HG02588 (cell line): Measurements from ENCODE around the gene TMEM266.

ENCODE experiments used
- ATAC-seq: cut with Tn5 transposase; IDR thresholded peaks from one replicate; pipeline ENCODE4 v1.9.1; 2021; ENCODE audit warnings: mild to moderate bottlenecking, moderate library complexity; ENCODE audit not compliant: unreplicated experiment

TMEM266 gene

DNA sequence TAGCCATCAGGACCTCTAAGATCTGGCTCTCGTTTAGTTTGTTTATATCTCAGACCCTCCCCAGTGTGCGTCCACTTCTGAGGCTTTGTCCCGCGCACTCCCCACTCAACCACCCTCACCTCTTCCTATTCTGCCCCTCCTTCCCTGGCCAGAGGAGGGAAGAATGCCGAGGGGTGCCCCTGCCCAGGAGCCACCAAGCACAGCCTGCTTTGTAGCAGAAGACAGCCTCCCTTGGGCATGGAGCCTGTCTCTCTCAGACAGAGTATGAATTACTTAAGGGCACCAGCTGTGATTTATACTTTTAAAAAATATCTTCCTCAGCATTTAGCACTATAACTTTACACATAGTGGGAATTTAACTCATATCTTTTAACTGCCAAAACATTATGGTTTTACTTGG lies 6.0 kb downstream of the TMEM266 start:
- ATAC-seq: no peak

DNA sequence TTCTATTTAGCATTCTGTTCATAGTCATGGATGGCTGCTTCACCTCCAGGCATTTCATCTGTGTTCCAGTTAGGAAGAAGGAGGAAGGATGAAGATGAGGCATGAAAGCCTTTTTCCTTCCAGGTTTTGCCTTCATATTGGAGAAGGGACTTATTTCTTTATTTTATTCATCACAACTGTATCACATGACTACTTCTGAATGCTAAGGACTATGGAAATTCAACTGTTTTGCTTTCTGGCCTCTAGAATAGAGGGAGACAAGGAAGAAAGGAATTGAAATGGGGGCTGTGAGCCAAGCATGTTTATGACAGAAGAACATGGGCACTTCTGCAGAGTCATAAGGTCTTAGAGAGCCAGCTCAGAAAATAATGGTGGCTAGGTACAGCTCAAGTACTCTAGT lies 10.4 kb downstream of the TMEM266 start:
- no peak for ATAC-seq

DNA sequence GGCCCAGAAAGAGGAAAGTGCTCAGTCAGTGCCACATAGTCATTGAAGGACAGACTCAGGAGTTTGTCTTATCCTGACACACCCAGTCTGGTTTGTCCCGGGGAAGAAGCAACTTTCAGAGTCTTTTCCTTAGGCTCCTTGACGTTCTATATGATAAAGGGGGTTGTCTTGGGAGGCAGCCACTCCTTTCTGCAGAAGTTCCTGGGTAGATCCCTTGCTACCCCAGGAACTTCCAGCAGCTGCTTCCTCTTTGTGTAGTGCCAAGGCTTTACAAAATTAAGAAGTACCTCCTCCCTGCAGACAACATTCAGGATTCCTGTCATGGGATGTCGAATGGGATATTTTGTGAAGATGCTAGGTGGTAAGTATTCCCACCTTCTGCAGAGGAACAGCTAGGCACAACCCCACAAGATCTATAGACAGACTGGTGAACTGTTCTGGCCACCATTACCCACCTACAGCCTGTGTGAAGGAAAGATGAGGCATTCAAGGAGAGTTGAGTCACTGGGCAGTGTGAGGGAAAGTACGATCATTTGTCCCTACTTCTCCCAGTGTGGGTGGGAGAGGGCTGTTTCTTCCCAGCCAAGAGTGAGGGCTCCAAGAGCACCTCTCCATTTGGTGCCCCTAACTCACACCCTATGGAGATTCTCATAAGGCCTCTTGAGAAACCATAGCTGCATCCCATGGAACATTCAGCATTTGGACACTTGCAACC lies 11.3 kb downstream of the TMEM266 start:
- no peak for ATAC-seq

DNA sequence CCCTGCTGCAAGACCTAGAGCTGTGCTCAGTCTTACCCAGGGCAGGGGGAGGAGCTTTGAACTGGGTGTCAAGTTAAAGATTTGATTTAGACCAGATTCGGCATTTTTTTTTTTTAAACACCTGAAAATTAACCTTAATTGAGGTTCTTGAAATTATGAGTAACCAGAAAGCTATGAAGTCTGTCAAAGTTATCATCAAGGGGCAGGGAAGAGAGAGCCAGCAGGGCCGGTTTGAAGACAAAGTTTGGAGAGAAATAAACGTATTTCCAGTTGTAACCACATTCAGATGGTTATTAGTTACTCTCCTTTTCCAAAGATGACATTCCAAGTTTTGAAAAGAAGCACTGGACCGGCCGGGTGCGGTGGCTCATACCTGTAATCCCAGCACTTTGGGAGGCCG lies 12.0 kb downstream of the TMEM266 start:
- ATAC-seq: no peak

DNA sequence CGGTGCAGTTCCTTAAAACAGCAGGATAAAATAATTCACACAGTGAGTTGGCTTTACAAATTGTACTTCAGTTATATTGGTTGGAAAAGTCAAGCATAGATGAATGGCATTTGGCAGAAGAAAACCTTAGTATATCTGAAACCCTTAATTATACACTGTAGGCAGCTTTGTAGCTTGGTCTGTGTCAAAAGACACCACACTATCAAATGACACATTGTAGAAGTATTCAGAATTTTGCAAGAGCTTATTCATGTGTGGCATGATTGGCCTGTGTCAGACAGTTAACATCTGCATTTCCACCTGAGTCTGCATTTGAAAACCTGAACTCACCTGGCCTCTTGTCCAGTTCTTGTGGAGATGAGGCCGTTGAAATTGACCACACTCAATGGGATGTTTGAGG lies 13.8 kb downstream of the TMEM266 start:
- no peak for ATAC-seq

DNA sequence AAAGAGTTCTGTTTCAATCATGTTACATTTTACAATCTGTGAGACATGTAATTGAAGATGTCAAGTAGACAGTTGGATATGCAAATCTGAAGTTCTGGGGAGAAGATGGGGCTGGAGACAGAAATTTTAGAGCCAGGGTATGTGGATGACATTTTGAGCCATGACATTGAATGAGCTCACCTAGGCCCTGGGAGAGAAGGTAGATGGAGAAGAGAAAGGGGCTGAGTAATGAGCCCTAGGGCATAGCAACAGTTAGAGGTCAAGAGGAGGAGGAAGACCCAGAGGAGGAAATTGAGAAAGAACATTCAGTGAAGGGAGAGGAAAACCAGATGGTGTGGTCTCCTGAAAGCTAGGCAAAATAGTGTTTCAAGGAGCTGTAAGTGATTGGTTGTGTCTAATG lies 15.3 kb downstream of the TMEM266 start:
- ATAC-seq: no peak

DNA sequence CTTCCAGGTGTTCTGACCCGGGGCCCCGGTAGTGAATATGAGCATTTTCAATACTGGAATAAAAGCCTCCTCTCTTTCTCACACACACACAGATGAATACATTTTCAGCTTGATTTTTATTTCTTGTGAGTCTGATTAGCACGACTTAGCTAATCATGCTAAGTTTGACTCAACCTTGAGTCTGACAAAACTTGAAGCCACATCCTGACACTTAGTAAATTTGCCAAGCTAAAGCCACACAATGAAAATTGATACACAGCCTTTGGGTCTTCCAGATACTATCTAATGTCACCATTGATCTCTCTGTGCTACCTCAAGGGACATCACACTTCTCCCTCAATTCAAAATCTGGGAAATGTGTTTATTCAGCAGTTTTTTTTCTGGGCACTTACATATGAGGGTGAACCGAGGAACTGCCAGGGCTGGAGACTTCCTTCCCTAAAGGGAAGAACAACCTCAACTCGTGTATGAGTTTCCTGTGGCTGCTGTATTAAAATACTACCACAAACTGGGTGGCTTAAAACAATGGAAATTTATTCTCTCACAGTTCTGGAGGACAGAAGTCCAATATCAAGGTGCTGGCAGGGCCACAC lies 18.6 kb downstream of the TMEM266 start:
- ATAC-seq: no peak

DNA sequence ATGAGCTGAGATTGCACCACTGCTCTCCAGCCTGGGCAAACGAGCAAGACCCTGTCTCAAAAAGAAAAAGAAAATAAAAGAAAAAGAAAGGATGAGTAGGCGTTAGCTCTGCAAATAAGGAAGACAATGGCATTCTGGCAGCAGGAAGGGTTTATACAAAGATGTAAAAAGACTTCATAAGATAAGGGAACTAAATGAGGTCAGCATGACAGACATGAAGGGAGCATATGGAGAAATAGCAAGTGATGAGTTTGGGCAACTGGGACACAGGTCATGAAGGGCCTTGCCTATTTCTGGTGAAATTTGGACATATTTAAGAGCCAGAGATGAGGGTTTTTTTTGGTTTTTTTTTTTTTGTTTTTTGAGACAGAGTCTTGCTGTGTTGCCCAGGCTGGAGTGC lies 24.5 kb downstream of the TMEM266 start:
- ATAC-seq: no peak

DNA sequence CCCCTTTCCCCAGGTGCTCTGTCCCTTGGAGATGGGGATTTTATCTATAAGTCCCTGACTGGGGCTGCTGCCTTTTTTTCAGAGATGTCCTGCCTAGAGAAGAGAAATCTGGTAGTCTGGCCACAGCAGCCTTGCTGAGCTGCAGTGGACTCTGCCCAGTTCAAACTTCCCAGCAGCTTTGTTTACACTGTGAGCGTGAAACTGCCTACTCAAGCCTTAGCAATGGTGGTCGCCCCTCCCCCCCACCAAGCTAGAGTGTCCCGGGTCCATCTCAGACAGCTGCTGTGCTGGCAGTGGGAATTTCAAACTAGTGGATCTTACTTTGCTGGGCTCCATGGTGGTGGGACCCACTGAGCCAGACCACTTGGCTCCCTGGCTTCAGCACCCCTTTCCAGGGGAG lies 38.9 kb downstream of the TMEM266 start:
- no peak for ATAC-seq

DNA sequence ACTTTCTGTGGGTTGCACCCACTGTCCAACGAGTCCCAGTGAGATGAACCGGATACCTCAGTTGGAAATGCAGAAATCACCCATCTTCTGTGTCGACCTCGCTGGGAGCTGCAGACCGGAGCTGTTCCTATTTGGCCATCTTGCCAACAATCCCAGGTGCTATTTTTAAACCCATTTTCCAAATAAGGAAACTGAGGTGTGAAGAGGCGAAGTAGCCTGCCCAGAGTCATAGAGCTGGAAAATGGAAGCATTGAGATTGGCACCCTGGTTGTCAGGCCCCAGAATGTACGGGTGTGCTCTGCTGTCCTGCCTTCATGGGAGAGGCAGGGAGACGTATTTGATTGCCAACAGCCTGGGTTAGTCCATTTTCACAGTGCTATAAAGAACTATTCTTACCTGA lies 39.6 kb downstream of the TMEM266 start:
- ATAC-seq: no peak

DNA sequence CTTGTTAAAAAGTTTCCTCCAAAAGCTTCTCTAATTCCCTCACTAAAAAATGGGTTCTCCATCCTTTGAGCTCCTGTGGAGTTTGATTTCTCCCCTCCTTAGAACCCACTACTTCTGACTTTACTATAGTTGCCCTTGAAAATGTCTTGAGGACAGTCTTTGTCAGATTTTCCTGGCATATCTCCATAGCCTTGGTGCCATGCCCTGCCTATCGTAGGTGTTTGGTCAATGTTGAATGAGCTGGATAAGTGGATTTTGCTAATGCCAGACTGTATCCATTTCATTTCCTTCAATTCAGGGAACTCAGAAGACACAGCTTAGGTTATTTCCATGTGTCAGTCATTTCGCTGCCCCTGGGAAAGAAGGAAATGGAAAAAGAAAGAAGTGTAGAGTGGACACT lies 40.6 kb downstream of the TMEM266 start:
- no peak for ATAC-seq

DNA sequence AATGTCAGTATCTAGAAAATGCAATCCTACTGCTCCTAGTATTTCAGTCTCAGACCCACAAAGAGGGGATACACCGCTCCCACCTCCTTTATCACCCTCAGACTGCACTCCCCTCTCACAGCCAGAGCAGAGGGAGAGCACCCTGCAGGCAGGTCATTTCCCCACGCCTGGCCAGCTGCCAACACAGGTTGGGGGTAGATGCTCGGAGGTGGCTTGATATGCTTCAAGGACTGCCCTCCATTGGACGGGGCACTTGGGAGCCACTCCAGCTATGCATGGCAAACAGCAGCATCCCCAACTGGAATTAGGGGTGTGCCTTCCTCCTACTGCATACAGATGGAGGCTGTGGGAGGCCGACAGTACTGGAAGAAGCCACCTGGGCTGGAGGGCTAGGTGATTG lies 41.9 kb downstream of the TMEM266 start:
- no peak for ATAC-seq

DNA sequence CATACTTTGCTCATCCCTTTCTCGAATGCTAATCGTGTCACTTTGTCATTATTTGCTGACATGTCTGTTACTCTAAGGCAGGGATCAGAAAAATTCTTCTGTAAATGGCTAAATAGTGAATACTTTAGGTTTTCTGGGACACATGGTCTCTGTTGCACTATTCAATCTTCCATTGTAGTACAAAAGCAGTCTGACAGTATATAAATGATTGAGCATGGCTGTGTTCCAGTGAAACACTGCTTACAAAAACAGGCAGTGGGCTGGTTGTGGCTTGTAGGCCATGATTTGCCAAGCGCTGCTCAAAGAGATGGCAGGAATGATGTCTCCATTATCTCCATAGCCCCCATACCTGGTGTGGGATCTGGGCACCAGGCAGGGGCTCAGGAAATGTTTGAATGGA lies 45.6 kb downstream of the TMEM266 start:
- no peak for ATAC-seq

DNA sequence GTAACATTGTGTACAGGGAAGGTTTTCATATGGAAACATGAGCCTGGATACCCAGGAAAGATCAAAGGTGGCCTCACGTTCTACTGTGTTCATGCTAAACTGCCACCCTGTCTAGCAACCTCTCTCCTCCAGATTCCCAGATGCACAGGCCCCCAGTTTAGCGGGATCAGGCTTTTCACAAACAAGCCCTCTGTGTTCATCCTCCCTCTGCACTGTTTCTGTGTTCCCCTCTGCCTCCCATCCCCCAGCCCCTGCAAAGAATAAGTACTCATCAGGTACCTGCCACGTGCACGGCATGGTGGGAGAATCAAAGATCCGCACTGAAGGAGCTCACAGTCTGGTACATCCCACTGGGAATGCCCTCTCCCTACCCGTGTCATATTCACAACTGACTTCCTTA lies 46.1 kb downstream of the TMEM266 start:
- no peak for ATAC-seq

DNA sequence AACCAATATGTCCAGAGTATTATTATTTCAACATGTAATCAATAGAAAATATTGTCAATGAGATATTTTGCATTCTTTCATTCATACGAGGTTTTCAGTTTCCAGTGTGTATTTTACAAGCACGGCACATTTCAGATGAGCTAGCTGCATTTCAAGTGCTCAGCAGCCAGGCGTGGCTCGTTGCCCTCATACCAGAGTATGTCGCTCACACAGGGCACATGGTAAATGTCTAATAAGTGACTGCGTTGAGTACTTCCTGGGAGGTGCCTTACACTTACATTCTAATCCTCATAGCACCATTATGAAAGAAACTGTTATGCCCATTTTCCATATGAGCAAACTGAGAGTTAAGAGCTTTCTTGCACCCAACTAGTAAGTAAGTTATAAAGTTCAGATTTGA lies 47.4 kb downstream of the TMEM266 start:
- ATAC-seq: no peak

DNA sequence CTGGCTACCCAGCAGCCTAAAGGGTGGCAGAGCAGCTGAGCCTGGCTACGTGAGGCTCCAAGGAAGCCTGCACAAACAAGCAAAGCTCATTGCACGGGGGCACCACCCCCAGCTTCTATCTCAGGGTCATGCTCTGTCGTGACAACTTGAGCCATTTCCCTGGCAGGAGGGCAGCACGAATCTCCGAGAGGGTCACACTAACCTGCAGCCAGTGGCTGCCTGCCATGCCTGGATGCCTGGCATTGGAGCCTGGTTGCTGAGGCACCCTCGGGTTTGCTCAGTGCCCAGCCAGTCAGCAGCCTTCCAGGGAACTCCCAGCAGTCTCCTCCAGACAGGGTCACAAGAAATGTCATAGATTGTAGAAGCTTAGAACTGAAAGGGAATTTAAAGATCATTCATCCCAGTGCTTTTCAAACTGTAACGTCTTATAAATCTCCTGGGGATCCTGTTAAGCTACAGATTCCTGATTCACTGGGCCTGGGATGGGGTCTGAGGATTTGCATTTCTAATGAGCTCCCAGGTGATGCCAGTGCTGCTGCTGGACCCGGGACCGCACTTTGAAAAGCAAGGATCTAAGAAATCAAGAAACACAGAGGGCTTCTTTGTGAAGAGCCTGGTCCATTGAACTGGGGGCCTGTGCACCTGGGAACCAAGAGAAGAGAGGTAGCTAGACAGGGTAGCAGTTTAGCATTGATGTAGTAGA lies 48.4 kb downstream of the TMEM266 start:
- no peak for ATAC-seq

DNA sequence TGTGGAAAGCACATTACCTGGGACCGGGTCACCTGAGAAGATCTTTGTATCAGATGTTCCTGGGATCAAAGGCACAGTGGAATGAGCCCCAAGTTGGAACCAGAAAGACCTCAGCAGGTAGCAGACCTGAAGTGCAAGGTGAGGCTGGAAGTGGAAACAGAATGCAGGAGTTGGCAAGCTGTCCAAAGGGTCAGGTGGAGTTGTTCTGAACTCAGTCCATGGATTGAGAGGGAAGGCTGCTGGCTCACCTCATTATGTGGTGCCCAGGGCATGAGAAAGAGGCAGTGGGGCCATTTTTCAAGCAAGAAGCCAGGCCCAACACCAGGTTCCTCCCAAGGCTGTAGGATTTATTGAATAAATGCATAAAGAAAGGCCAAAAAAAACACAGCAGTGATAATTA lies 49.3 kb downstream of the TMEM266 start:
- ATAC-seq: no peak

DNA sequence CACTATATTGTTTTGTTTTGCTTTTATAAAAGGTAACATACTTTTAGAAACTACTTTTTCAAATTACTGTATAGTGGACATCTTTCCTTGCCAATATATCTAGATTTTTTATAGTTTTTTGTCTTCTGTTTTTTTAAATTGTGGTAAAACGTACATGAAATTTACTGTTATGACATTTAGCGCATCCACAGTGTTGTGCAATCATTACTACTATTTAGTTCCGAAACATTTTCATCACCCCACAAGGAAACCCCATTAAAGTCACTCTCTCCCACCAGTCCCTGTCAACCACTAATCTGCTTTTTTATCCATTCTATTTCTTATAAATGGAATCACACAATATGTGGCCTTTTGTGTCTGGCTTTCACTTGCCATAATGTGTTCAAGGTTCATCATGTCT lies 54.8 kb downstream of the TMEM266 start:
- ATAC-seq: no peak

DNA sequence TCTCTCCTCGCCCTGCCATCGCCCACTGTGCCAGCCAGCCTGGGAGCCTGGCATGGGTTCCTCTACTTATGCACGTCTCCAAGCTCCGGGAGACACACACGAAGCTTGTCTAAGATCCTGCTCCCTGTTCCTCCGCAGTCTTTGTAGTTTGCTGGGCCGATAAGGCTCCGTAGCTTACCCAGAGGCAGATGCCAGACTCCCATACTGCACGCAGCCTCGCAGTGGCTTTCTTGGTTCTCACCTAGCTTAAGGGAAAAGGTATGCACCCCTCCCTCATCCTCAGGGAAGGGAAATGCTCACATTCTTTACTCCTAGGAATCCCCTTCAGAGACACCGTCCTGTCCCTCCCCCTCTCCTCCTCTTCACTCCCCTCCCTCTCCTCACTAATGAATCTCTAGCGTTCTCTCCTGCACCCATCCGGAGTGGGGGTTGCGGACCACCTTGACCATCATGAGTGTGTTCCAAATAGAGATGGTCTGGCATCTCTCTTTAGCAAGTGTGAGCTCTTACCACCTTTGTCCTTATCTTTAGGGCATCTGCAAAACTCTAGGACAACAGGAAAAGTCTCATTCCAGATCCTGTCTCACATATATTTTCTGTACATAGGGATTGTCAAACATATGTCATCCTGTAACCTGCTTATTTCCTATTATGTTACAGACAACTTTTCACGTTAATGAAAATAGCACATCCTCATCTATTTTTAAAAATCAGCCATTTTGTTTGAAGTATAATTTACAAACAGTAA lies 56.5 kb downstream of the TMEM266 start:
- no peak for ATAC-seq

DNA sequence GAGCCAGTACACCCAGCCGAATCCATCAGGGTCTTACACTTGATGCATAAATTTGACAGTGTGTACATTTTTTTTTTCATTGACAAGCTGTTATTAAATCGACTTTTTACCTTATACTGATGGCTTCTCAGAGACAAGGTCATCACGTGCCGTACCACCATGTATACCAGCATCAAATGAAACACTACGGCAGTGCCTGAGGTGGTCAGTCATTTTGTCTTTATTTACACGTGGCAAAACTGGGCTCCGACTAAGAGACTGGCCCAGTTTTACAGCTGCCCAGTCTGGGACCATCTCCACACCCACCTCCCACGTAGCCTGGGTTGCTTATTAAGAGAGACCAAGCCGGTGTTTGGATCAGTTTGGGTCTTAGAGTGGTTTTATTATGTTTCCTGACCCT lies 57.4 kb downstream of the TMEM266 start:
- no peak for ATAC-seq

DNA sequence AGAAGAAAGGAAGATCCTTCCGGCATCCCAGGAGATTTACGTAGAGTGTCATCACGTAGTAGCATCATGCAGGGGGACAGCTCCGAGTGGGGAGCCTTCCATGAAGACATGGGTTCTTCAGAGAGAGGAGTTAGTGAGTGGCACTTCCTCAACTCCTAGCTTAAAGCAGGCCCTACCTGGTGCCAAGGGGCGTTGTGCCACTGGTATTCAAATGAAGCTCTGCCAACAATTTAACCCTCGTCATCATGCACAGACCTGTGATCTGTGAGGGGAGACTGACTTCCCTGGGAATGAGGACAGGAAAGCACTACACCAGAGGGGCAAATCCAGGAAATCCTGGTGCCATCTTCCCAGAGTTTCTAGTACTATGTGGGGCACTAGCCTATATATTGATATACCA lies 59.0 kb downstream of the TMEM266 start:
- ATAC-seq: no peak

DNA sequence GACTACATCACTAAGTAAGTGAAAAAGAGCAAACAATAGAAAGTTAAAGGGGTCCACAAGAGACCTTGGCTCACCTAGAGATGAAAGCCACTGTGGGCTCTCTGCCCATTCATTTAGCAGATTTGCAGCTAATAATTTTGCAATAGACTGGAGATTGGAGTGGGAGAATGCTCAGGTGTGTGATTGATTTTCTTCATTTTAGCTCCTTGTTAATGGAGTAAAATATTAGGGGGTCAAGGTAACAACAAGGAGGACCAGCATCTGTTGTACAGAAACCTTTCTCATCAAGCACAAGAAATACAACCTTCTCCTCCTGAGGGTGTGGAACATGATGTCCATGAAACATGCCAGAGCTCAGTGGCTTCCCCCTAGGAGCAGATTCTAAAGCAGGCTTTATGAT lies 63.2 kb downstream of the TMEM266 start:
- ATAC-seq: no peak
